ENCODE results near the gene SH3YL1.

SH3YL1 gene

DNA sequence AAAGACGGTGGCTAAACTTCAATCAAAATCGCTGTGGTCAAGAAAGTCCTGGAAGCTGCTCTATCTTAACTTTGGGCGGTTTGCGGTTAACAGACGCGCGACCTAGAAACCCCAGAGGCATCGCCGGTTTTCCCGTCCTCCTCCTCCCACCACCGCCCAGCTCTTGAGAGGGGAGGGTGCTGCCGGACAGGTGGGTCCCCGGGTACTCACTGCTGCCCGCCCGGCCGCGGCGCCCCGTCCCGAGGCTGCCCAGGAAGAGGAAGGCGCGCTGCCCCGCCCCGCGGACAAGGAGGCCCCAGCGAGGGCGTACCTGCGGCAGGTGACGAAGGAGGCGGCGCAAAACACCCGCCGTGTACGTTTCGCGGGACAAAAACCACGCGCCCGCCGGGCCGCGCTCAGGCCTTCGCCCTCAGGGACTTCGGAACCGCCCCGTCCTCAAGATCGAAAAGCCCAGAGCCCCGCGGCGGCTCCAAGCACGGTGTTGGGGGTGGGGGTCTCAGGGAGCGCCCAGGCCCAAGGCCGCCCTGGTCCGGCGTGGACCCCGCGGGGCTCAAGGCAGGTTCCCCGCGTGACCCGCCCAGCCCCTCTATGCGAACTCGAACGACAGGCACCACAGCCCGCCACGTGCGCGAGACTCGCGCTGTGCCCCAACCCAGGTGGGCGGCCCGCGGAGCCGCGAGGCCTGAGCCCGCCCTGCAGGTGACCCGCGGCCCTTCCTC, at the start of gene SH3YL1:
Gene SH3YL1 (minus strand): TSS at position 259 of the 719 bp plus-strand sequence. CDS start 48 bp downstream, at position 211.
- DNase-seq (ENCODE audit: low read depth in 2 of 2): peak; percentile 31 to 38

- DNase-seq (ENCODE audit: low read depth in 2 of 2): no peak
Observed at GRCh38 chr2:310994-311393, 47.2 kb upstream of the SH3YL1 start.

GRCh38 chr2:309954-310510, 46.2 kb upstream of the SH3YL1 start:
- DNase-seq (ENCODE audit: low read depth in 2 of 2): no peak

DNA sequence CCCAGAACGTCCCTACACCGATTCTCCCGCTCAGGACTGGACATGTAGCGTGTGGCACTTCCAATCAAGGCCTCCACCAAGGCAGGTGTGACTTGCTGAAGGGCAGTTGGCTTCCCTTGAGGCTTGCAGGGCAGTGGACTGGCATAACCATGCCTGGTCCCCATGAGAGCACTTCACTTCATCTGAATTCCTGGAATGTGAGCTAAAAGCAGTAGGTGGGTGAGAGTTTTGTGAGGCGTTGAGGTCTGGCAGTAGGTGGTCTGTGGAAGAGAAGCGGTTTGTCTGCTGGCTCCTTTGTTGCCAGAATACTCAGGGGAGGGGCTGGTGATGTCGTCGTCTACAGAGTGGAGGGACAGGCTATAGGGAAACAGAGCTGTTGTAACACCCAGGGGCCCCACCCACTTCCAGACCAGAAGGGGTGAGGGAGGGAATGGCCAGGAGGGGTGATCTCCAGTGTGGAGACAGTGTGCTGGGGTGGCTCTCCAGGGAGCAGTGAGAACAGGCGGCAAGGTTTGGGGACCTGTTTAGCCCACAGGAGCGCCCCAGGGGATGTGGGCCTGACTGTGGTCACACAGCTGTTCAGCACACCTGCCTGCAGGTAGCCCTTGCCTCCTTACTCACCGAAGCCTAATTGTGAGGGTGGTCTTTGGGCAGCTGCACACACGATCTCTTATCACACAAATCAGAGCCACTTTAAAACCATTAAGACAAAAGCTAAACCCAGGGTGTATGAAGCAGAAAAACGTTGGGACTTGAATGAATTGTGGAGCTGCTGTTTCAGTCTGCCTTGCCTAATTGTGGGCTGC, 45.5 kb upstream of the SH3YL1 start:
- no peak for DNase-seq (ENCODE audit: low read depth in 2 of 2)

- DNase-seq (ENCODE audit: low read depth in 2 of 2): no peak
Observed at GRCh38 chr2:305366-305765, 41.5 kb upstream of the SH3YL1 start.

DNA sequence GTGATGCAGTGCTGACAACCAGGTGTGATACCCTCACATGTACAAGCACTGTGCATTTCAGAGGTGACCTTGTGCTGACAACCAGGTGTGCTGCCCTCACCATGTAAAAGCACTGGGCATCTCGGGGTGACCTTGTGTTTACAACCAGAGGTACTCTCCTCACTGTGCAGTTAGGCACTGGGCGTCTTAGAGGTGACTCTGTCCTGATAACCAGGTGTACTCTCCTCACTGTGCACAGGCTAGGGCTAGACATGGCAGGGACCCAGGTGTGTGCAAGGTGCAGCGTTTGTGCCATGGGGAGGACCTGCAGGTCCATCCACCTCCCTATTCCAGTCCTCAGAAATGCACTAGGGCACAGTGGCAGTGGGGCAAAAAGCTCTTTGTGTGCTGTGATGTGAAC, 32.5 kb upstream of the SH3YL1 start:
- DNase-seq (ENCODE audit: low read depth in 2 of 2): no peak

DNA sequence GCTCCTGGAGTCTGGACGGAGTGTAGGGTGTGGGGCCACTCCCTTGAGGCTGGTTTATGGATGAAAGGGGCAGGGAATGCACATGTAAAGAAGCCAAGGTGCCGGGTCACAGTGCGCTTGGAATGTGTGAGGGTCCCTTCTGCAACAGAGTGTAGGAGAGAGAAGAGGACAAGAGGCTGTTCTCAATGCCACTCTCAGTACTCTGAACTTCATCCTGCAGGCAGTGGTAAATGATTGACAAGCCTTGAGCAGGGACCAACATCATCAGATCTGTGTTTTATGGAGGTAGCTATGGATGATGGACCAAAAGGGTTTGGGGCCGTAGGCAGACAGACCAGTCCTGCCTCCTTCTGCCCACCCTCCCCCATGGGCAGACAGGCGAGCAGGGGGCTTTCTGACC, 31.3 kb upstream of the SH3YL1 start:
- no peak for DNase-seq (ENCODE audit: low read depth in 2 of 2)

- peak in 1 of 2 donors; percentile 25 for DNase-seq (ENCODE audit: low read depth in 2 of 2)
Observed at GRCh38 chr2:290090-290722, 26.4 kb upstream of the SH3YL1 start.

DNA sequence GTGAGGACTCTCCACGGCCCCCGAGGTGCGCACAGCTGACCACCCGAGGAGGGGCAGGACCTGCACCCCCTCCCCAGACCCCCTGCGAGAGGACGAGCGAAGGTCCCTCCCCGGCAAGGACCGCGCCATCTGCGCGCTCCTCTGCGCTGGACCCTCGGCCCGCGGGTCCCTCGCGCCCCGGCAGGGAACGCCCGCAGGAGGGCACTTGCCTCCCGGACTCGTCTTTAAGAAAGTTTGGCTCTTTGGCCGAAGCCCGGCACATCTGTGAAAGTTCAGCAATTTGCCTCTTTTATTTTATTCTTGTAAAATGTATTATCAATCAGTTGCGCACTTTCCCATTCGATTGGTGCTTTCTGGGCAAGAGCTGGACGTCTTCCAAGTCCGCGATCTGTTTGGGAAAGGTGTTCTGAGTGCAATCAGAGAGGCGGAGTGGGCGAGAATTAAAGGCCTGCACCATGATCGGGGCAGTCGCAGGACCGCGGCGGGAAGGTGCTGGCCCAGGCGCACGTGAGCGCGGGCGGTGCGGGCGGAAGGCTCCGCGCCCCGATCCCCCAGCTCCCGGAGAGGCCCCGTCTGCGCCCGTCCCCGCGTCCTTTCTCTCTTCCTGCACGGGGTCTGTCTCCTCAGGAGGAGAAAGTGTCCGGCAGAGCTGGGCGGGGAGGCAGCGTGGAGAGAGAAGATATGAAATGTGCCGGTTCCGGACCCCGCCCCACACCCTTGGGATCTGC, 25.7 kb upstream of the SH3YL1 start:
- no peak for DNase-seq (ENCODE audit: low read depth in 2 of 2)

DNA sequence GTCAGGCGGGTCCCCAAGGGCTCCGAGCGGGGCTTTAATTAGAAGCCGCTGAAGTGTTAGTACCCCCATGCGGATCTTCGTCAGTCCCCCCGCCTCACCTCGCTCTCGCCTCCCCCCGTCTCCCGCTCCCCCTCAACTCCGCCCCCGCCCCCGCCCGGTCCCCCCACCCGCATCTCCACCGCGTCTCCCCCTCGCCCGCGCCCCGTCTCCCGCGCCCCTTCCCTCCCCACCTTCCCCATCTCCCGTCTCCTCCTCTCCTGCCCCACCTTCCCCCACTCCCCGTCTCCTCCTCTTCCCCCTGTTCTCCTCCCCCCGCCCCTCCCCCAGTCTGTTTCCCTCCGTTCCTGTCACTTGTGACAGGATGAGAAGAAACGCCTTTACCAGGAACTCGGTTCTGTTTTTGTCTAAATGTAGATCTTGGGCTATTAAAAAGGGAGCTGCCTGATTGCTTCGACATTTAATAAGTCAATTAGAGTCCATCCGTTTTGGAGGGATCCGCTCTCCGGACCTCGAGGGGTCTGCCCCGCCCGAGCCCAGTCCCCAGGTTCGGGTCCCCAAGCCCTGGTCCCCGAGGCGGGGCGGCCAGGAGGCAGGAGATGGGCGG, 25.0 kb upstream of the SH3YL1 start:
- DNase-seq (ENCODE audit: low read depth in 2 of 2): no peak

- no peak for DNase-seq (ENCODE audit: low read depth in 2 of 2)
Observed at GRCh38 chr2:287911-288757, 24.3 kb upstream of the SH3YL1 start, which contains the start of gene ALKAL2. ALKAL2 (minus strand) TSS chr2:288091; CDS start chr2:287835, 256 bp downstream.

DNA sequence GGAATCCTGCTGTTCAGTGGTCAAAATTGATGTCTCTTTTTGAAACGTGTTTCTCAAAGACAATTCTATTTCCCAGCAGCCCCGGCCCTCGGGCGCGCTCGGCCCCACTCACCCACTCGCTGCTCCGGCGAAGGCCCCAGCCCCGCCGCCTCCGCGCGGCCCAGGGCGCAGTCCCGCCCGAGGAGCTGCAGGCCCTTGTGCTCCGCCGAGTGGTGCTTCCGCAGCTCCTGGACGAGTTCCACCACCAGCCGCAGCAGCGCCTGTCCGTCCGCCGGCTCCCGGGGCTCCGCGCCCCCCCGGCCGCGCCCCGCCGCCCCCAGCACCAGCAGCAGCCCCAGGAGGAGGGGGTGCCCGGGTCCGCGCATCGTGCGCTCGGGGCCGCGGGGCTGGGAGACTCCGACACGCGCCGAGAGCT, 23.6 kb upstream of the SH3YL1 start:
- DNase-seq (ENCODE audit: low read depth in 2 of 2): no peak

GRCh38 chr2:286774-287392, 23.1 kb upstream of the SH3YL1 start:
- DNase-seq (ENCODE audit: low read depth in 2 of 2): no peak

DNA sequence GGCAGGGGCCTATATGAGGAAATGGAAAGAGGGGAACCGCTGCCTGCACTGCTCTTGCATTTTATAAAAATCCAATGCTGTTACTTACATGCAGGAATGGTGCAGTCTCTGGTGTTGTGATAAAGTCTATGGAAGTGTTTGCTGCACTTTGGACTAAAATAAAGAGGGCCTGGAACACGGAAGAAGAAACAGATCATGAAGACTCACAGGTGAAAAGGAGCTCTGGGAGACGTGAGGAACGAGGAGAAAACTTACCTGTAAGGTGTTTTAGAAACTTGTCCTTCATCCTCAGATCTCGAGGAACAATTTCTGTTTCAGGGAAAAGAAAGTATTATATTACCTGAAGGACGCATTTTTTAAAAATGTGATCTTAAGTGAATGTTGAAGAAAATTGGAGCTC, 22.2 kb upstream of the SH3YL1 start:
- no peak for DNase-seq (ENCODE audit: low read depth in 2 of 2)

DNA sequence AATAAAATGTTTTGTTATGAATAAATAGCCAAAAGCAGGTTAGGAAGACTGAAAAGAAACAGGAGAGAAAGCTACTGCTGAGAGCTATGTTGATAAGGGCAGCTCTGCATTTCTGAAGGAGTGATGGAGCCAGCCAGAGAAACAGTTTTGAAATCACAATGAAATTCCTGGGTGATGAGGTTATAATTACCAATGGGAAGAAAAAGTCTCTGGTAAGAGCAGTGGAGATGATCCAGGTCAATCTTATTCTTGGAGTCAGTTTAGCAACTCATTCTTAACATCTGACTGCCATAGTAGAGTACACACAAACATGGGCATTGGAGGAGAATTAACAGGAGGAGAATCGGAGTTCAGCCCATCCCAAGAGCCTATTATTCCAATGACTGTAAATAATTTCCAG, 21.7 kb upstream of the SH3YL1 start:
- DNase-seq (ENCODE audit: low read depth in 2 of 2): no peak

- no peak for DNase-seq (ENCODE audit: low read depth in 2 of 2)
Observed at GRCh38 chr2:284896-285492, 21.2 kb upstream of the SH3YL1 start.

- no peak for DNase-seq (ENCODE audit: low read depth in 2 of 2)
Observed at GRCh38 chr2:283996-284794, 20.4 kb upstream of the SH3YL1 start.
